HCT116 (cell line): ENCODE results near the gene MADD. TPM values are rescaled to one million over a fixed set of nuclear protein-coding genes. Genes with fewer than 3 reads are reported as not detected.

Experiments
- ATAC-seq: fragments of 200-7000 bp; cut with Tn5 transposase; 2 replicates; pipeline ENCODE4 v1.9.1; 2020; ENCODE audit warnings: mild to moderate bottlenecking, moderate library complexity
- BruUV-seq: library from RNA; stranded (reverse); fragments of 400-500 nt; replicated peaks from 2 replicates; lab custom pipeline; 2021; lab: Mats Ljungman, UMichigan
- CTCF ChIA-PET: fragments of 300-600 bp; sonication (Branson Sonifier 250); formaldehyde crosslinking; loops from one replicate; lab custom pipeline; 2021; ENCODE audit warnings: antibody characterized with exemption; lab: Charles Lee
- POLR2A ChIA-PET: fragments of 300-600, 350-600 bp; sonication (Branson Sonifier 250); formaldehyde crosslinking; loops from one replicate; lab custom pipeline; 2021; ENCODE audit warnings: antibody characterized with exemption; lab: Charles Lee
- RAD21 ChIA-PET, 2 experiments: fragments of 300-600 bp; sonication (Branson Sonifier 250); formaldehyde crosslinking; loops; one replicate each; lab custom pipeline; 2023; ENCODE audit warnings: low total read pairs in 2 of 2; ENCODE audit not compliant: uncharacterized antibody in 2 of 2, unreplicated experiment in 2 of 2, low non-redundant PET in 1 of 2; lab: Charles Lee
- DNase-seq: peaks from one replicate; pipeline ENCODE4 v3.0.0-alpha.2; 2010; ENCODE audit warnings: low read depth, low spot score
- H2AFZ ChIP-seq: fragments of 200-600 bp; shearing (Covaris generic), sonication (generic); 2 replicates; pipeline ENCODE4 v1.6.1; 2017; ENCODE audit warnings: low read depth, mixed run types, mixed read lengths, antibody characterized with exemption, low read length; ENCODE audit not compliant: poor library complexity, severe bottlenecking
- H3K27ac ChIP-seq: 2 replicates; pipeline ENCODE4 v1.5.1; 2012; ENCODE audit warnings: low read depth, low read length
- H3K27me3 ChIP-seq: fragments of 200-600 bp; sonication (generic); 2 replicates; pipeline ENCODE4 v1.6.1; 2016; ENCODE audit warnings: mixed run types, low read length, mixed read lengths; ENCODE audit not compliant: insufficient read depth
- H3K36me3 ChIP-seq, 2 experiments: fragments of 200-500 bp in 1 of 2; fragments of 200-600 bp in 1 of 2; sonication (Bioruptor generic) in 1 of 2; sonication (generic) in 1 of 2; 2 replicates each; pipeline versions ENCODE4 v1.5.1 to v1.6.1; 2014 to 2016; ENCODE audit warnings: low read length in 2 of 2, inconsistent platforms in 1 of 2, mixed read lengths in 1 of 2, mixed run types in 1 of 2; ENCODE audit not compliant: insufficient read depth in 2 of 2, control insufficient read depth in 1 of 2
- H3K4me1 ChIP-seq, 2 experiments: fragments of 200-600 bp in 1 of 2; sonication (generic) in 1 of 2; 2 replicates each; pipeline versions ENCODE4 v1.5.1 to v1.6.1; 2012 to 2017; ENCODE audit warnings: low read length in 2 of 2, inconsistent platforms in 1 of 2, mild to moderate bottlenecking in 1 of 2, mixed read lengths in 1 of 2, mixed run types in 1 of 2, moderate library complexity in 1 of 2; ENCODE audit not compliant: insufficient read depth in 2 of 2, control insufficient read depth in 1 of 2
- H3K4me2 ChIP-seq: fragments of 200-600 bp; sonication (generic); 2 replicates; pipeline ENCODE4 v1.6.1; 2017; ENCODE audit warnings: mixed run types, low read length, mixed read lengths
- H3K4me3 ChIP-seq, 2 experiments: fragments of 200-600 bp in 1 of 2; sonication (generic) in 1 of 2; replicated peaks in 1 of 2; 2 replicates each; pipeline ENCODE4 v1.5.1; 2011 to 2016; ENCODE audit warnings: low read length in 2 of 2, control low read depth in 1 of 2, low read depth in 1 of 2, mild to moderate bottlenecking in 1 of 2, mixed read lengths in 1 of 2, mixed run types in 1 of 2
- H3K79me2 ChIP-seq: fragments of 200-600 bp; sonication (generic); 2 replicates; pipeline ENCODE4 v1.6.1; 2017; ENCODE audit warnings: mild to moderate bottlenecking, mixed run types, low read length, moderate library complexity, mixed read lengths; ENCODE audit not compliant: insufficient read depth
- H3K9ac ChIP-seq: fragments of 200-600 bp; sonication (generic); 2 replicates; pipeline ENCODE4 v1.6.1; 2016; ENCODE audit warnings: low read length, mixed read lengths
- H3K9me2 ChIP-seq: fragments of 200-600 bp; sonication (generic), shearing (Covaris generic); 2 replicates; pipeline ENCODE4 v1.6.1; 2017; ENCODE audit warnings: mixed run types, mild to moderate bottlenecking, moderate library complexity; ENCODE audit not compliant: insufficient read depth
- H3K9me3 ChIP-seq, 2 experiments: fragments of 200-500 bp in 1 of 2; fragments of 200-600 bp in 1 of 2; sonication (Bioruptor generic) in 1 of 2; sonication (generic) in 1 of 2; 2 replicates each; pipeline ENCODE4 v1.6.1; 2014 to 2017; ENCODE audit warnings: low read length in 2 of 2, mixed read lengths in 2 of 2, inconsistent platforms in 1 of 2, low read depth in 1 of 2, mild to moderate bottlenecking in 1 of 2, mixed run types in 1 of 2, moderate library complexity in 1 of 2; ENCODE audit not compliant: control insufficient read depth in 1 of 2, insufficient read depth in 1 of 2
- H4K20me1 ChIP-seq: fragments of 200-600 bp; sonication (generic), shearing (Covaris generic); 2 replicates; pipeline ENCODE4 v1.6.1; 2017; ENCODE audit warnings: mixed run types, mild to moderate bottlenecking, moderate library complexity; ENCODE audit not compliant: insufficient read depth
- ATF3 ChIP-seq: IDR thresholded peaks from 2 replicates; pipeline ENCODE4 v1.6.1; 2012
- CBX3 ChIP-seq: IDR thresholded peaks from 2 replicates; pipeline ENCODE4 v1.6.1; 2012; ENCODE audit warnings: low read depth
- CTCF ChIP-seq, 3 experiments: fragments of 200-600 bp in 1 of 3; sonication (generic) in 1 of 3; IDR thresholded peaks in 2 of 3; conservative IDR thresholded peaks in 1 of 3; 2 replicates each; pipeline ENCODE4 v1.5.1; 2012 to 2017; ENCODE audit warnings: low read depth in 2 of 3, low read length in 2 of 3, antibody characterized with exemption in 1 of 3, borderline replicate concordance in 1 of 3, control low read depth in 1 of 3, mild to moderate bottlenecking in 1 of 3, mixed read lengths in 1 of 3, mixed run types in 1 of 3, moderate library complexity in 1 of 3; ENCODE audit not compliant: insufficient read depth in 1 of 3
- ELF1 ChIP-seq: IDR thresholded peaks from 2 replicates; pipeline ENCODE4 v1.6.1; 2012; ENCODE audit warnings: low read depth, borderline replicate concordance
- EZH2 ChIP-seq: fragments of 200-600 bp; sonication (generic); IDR thresholded peaks from 2 replicates; pipeline ENCODE4 v1.6.1; 2017; ENCODE audit warnings: antibody characterized with exemption, mixed run types
- EZH2phosphoT487 ChIP-seq: fragments of 200-600 bp; IDR thresholded peaks from 2 replicates; pipeline ENCODE4 v1.6.1; 2018; ENCODE audit warnings: antibody characterized with exemption, borderline replicate concordance
- JUND ChIP-seq: IDR thresholded peaks from 2 replicates; pipeline ENCODE4 v1.6.1; 2012
- MAX ChIP-seq: IDR thresholded peaks from 2 replicates; pipeline ENCODE4 v1.6.1; 2012
- POLR2A ChIP-seq: IDR thresholded peaks from 2 replicates; pipeline ENCODE4 v1.7.0; 2011; ENCODE audit warnings: borderline replicate concordance; ENCODE audit not compliant: insufficient read depth, insufficient read length; ENCODE audit errors: extremely low read depth
- RAD21 ChIP-seq: IDR thresholded peaks from 2 replicates; pipeline ENCODE4 v1.6.1; 2012; ENCODE audit warnings: low read depth, mild to moderate bottlenecking
- SIN3A ChIP-seq: IDR thresholded peaks from 2 replicates; pipeline ENCODE4 v1.6.1; 2012; ENCODE audit warnings: low read depth
- SP1 ChIP-seq: IDR thresholded peaks from 2 replicates; pipeline ENCODE4 v1.6.1; 2012; ENCODE audit warnings: low read depth
- SRF ChIP-seq: IDR thresholded peaks from 2 replicates; pipeline ENCODE4 v1.6.1; 2012; ENCODE audit warnings: low read depth
- TCF7L2 ChIP-seq: IDR thresholded peaks from 2 replicates; pipeline ENCODE4 v1.7.0; 2011; ENCODE audit warnings: borderline replicate concordance, inconsistent platforms; ENCODE audit not compliant: insufficient read depth, insufficient read length; ENCODE audit errors: extremely low read depth
- ZBTB33 ChIP-seq: IDR thresholded peaks from 2 replicates; pipeline ENCODE4 v1.6.1; 2011; ENCODE audit warnings: mild to moderate bottlenecking, low read length, moderate library complexity; ENCODE audit not compliant: insufficient replicate concordance; ENCODE audit errors: extremely low read depth
- ZNF274 ChIP-seq: fragments of 200-500 bp; sonication (Bioruptor generic); IDR thresholded peaks from 2 replicates; pipeline ENCODE4 v1.6.1; 2014; ENCODE audit warnings: mild to moderate bottlenecking, low read depth, low read length, inconsistent platforms
- intact Hi-C: fragments of 100-400 bp; cut with micrococcal nuclease; formaldehyde crosslinking; loops from 2 replicates; pipeline ENCODE4 v1.10.0; 2022
- total RNA-seq: library from RNA; stranded (reverse); gene quantifications from one replicate; pipeline ENCODE4 v1.2.1, GENCODE V29; 2021; ENCODE audit not compliant: unreplicated experiment

MADD gene
- total RNA-seq, 1 experiment from 2014 or later = 37.1 TPM

- H3K9ac ChIP-seq = no peak overlapping the region
- no peak overlapping the region for H3K27ac ChIP-seq
- H3K4me3 ChIP-seq = no peak overlapping the region
- H3K9me2 ChIP-seq = no peaks in the 10 kb centered on the region
- no peak overlapping the region for H2AFZ ChIP-seq
- DNase-seq = no peak
- no peaks in the 10 kb centered on the region for H3K9me3 ChIP-seq
- RAD21 ChIA-PET = no interaction called here
- TF ChIP-seq ZNF274 = no peak
- no peak for TF ChIP-seq EZH2
- TF ChIP-seq CBX3 = no peak
- TF ChIP-seq TCF7L2 = no peak
- H4K20me1 ChIP-seq = no peaks in the 10 kb centered on the region
- no peaks in the 10 kb centered on the region for H3K27me3 ChIP-seq
- POLR2A ChIA-PET = interaction anchor here (2.4 kb wide), 1 partner anchor 13 kb away, joined by 7 read pairs; the partner anchor contains the start of gene ACP2
- CTCF ChIA-PET = no interaction called here
- no peak overlapping the region for H3K4me2 ChIP-seq
- peaks cover 16 to 26% of the 10 kb centered on the region in 2 experiments for H3K4me1 ChIP-seq
- intact Hi-C loops = no loop called here
- H3K36me3 ChIP-seq = no peaks in the 10 kb centered on the region
- no TSS peak for BruUV-seq
- H3K79me2 ChIP-seq = no peaks in the 10 kb centered on the region
- no peak for ATAC-seq
Measured at GRCh38 chr11:47261291-47261800, 8.6 kb upstream of the MADD start.

GRCh38 chr11:47264119-47264518 is 5.8 kb upstream of the MADD start:
- Histone ChIP-seq H3K9ac (no peak overlapping the region), H3K36me3 (no peaks in the 10 kb centered on the region), H3K4me1 (peaks cover 19 to 32% of the 10 kb centered on the region in 2 experiments), H4K20me1 (no peaks in the 10 kb centered on the region), H3K4me3 (no peak overlapping the region), H3K27ac (no peak overlapping the region), H3K79me2 (no peaks in the 10 kb centered on the region), H2AFZ (no peak overlapping the region), H3K4me2 (no peak overlapping the region), H3K9me3 (no peaks in the 10 kb centered on the region), H3K9me2 (no peaks in the 10 kb centered on the region), H3K27me3 (no peaks in the 10 kb centered on the region)
- ChIA-PET RAD21 (no interaction called here), CTCF (no interaction called here), POLR2A (no interaction called here)
- DNase-seq (no peak), ATAC-seq (no peak)
- no TSS peak for BruUV-seq
- intact Hi-C loops = no loop called here
- TF ChIP-seq CBX3 (no peak), MAX (no peak), ELF1 (no peak), EZH2 (no peak), ATF3 (no peak), SRF (no peak), CTCF (IDR thresholded peaks at IDR 0.05 in 2 of 3, conservative IDR thresholded peaks at IDR 0.05 in 1 of 3; ENCODE audit: borderline replicate concordance in 1 of 3, insufficient read depth in 1 of 3, low read depth in 2 of 3, low read length in 2 of 3) (no peak), EZH2phosphoT487 (no peak), JUND (no peak), SIN3A (no peak), RAD21 (no peak), POLR2A (no peak), ZBTB33 (no peak), SP1 (no peak), ZNF274 (no peak)
- TF ChIP-seq, all 23 proteins: peak for 0
